Chondrocyte (in vitro differentiated cells): Measurements from ENCODE around the gene FCHO1. TPM values are rescaled to one million over a fixed set of nuclear protein-coding genes. Genes with fewer than 3 reads are reported as not detected.
A peak's percentile ranks its signal among the peaks of the same experiment; 100 is the strongest.

Experiments
- DNase-seq: peaks from one replicate; pipeline ENCODE4 v3.0.0; 2021; ENCODE audit warnings: mixed read lengths, low spot score
- H3K27ac Mint-ChIP-seq: one replicate; pipeline ENCODE4 v1.8.0; 2021; ENCODE audit warnings: mild to moderate bottlenecking, moderate library complexity, mixed read lengths; ENCODE audit not compliant: unreplicated experiment
- H3K27me3 Mint-ChIP-seq: 2 replicates; pipeline ENCODE4 v1.8.0; 2021; ENCODE audit warnings: low read depth, mixed read lengths
- H3K36me3 Mint-ChIP-seq: 2 replicates; pipeline ENCODE4 v1.8.0; 2021; ENCODE audit warnings: low read depth, mixed read lengths
- H3K4me1 Mint-ChIP-seq: 2 replicates; pipeline ENCODE4 v1.8.0; 2021; ENCODE audit warnings: low read depth, mild to moderate bottlenecking, mixed read lengths
- H3K4me3 Mint-ChIP-seq: one replicate; pipeline ENCODE4 v1.8.0; 2021; ENCODE audit warnings: mild to moderate bottlenecking, moderate library complexity, mixed read lengths; ENCODE audit not compliant: unreplicated experiment
- H3K9me3 Mint-ChIP-seq: 2 replicates; pipeline ENCODE4 v1.8.0; 2021; ENCODE audit warnings: low read depth, mixed read lengths
- total RNA-seq: library from RNA; stranded (reverse); gene quantifications from 3 replicates; pipeline ENCODE4 v1.2.1, GENCODE V29; 2021
- TF ChIP-seq, protein P1 (sequence below): fragments of 200-600 bp; sonication (generic); IDR thresholded peaks from 2 replicates; pipeline ENCODE4 v1.5.0; 2021; ENCODE audit warnings: antibody characterized with exemption, mild to moderate bottlenecking, moderate library complexity

FCHO1 gene
- total RNA-seq, 1 donor from 2014 or later = 0.70 TPM

- H3K27ac Mint-ChIP-seq = no peak overlapping the region
These were observed 15.4 kb downstream of the FCHO1 start for GRCh38 chr19:17766543-17767131.

DNA sequence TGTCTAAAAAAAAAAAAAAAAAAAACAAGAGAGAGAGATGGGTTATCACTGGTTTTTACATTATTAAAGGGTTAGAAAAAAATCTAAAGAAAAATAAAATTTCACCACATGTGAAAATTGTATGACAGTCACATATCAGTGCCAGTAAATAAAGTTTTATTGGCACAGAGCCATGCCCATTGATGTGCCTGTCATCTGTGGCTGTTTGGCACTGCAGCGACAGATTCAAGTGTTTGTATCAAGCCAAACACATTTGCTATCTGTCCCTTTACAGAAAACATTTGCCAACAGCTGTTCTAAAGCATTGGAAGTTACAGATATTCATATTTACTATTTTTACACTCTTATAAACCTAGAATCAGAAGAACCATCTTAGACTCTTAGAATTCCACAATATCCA, 16.3 kb downstream of the FCHO1 start:
- Mint-ChIP-seq H3K27me3 (no peaks in the 10 kb centered on the region), H3K4me1 (peaks cover 12% of the 10 kb centered on the region), H3K4me3 (no peak overlapping the region), H3K9me3 (no peaks in the 10 kb centered on the region), H3K27ac (no peak overlapping the region), H3K36me3 (no peaks in the 10 kb centered on the region)
- no peak for DNase-seq
- TF ChIP-seq, protein P1, sequence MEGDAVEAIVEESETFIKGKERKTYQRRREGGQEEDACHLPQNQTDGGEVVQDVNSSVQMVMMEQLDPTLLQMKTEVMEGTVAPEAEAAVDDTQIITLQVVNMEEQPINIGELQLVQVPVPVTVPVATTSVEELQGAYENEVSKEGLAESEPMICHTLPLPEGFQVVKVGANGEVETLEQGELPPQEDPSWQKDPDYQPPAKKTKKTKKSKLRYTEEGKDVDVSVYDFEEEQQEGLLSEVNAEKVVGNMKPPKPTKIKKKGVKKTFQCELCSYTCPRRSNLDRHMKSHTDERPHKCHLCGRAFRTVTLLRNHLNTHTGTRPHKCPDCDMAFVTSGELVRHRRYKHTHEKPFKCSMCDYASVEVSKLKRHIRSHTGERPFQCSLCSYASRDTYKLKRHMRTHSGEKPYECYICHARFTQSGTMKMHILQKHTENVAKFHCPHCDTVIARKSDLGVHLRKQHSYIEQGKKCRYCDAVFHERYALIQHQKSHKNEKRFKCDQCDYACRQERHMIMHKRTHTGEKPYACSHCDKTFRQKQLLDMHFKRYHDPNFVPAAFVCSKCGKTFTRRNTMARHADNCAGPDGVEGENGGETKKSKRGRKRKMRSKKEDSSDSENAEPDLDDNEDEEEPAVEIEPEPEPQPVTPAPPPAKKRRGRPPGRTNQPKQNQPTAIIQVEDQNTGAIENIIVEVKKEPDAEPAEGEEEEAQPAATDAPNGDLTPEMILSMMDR = no peak

More at GRCh38 chr19:17766543-17767131, 15.4 kb downstream of the FCHO1 start:
- TF ChIP-seq, protein P1 = peak; percentile 89
- H3K36me3 Mint-ChIP-seq = no peaks in the 10 kb centered on the region
- DNase-seq = no peak
- no peaks in the 10 kb centered on the region for H3K9me3 Mint-ChIP-seq
- peaks cover 12% of the 10 kb centered on the region for H3K4me1 Mint-ChIP-seq
- H3K4me3 Mint-ChIP-seq = peak overlapping the region; percentile 66
- no peaks in the 10 kb centered on the region for H3K27me3 Mint-ChIP-seq

- Mint-ChIP-seq H3K4me3 (no peak overlapping the region), H3K4me1 (peaks cover 7% of the 10 kb centered on the region)
These were observed 19.3 kb downstream of the FCHO1 start for GRCh38 chr19:17770613-17771012.

GRCh38 chr19:17772172-17772571, 20.9 kb downstream of the FCHO1 start:
- Mint-ChIP-seq H3K36me3 (no peaks in the 10 kb centered on the region), H3K27me3 (peaks cover 5% of the 10 kb centered on the region), H3K4me1 (no peaks in the 10 kb centered on the region), H3K27ac (no peak overlapping the region), H3K4me3 (no peak overlapping the region), H3K9me3 (no peaks in the 10 kb centered on the region)
- TF ChIP-seq, protein P1 = no peak
- DNase-seq = no peak

More at GRCh38 chr19:17770613-17771012, 19.3 kb downstream of the FCHO1 start:
- TF ChIP-seq, protein P1 = no peak
- Mint-ChIP-seq H3K9me3 (no peaks in the 10 kb centered on the region), H3K27me3 (peaks cover 2% of the 10 kb centered on the region), H3K27ac (no peak overlapping the region), H3K36me3 (no peaks in the 10 kb centered on the region)
- DNase-seq = no peak

DNA sequence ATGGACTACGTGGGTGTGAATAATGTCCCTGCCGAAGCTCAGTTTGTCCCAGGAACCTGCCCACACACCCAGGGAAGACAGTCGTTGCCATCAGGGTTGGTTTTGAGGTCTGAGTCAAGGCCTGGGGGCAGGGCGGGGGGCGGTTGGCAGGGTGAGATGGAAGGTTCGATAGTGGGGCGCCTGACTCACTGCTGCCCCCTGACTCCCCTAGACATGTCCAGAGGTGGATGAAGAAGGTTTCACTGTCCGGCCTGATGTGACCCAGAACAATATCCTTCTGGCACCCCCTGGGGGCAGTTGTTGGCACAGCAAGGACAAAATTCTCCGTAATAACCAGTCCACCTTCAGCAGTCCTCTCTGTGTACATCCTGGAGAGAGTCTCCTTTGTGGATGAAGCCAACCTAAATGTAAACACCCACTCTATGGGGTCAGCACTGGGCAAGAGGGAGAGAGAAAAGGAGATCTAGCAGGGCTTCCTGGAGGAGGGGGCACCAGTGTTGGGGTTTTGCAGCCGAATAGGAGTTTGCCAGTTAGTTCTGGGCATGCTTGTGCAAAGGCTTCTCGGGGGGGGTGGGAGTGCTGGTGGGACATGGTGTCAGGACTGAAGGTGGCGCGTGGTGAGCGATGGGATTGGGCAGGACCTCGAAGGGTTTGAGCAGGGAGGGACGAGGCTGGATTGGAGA, 24.1 kb downstream of the FCHO1 start:
- Mint-ChIP-seq H3K4me1 (peaks cover 7% of the 10 kb centered on the region), H3K4me3 (no peak overlapping the region), H3K36me3 (no peaks in the 10 kb centered on the region), H3K9me3 (no peaks in the 10 kb centered on the region), H3K27me3 (peaks cover 21% of the 10 kb centered on the region), H3K27ac (no peak overlapping the region)
- DNase-seq = no peak
- TF ChIP-seq, protein P1 = peak; percentile 81
